BE2C (cell line): ENCODE measurements around the gene HLF.

Experiments
- DNase-seq: peaks from one replicate; pipeline ENCODE4 v3.0.0-alpha.2; 2020
- H3K27me3 ChIP-seq: fragments of 250-450 bp; sonication (Bioruptor Pico); 2 replicates; pipeline ENCODE4 v1.5.1; 2020; ENCODE audit warnings: mild to moderate bottlenecking
- H3K36me3 ChIP-seq: fragments of 250-450 bp; sonication (Bioruptor Pico); 2 replicates; pipeline ENCODE4 v1.5.1; 2020; ENCODE audit warnings: mild to moderate bottlenecking
- H3K4me1 ChIP-seq: fragments of 250-450 bp; sonication (Bioruptor Pico); 2 replicates; pipeline ENCODE4 v1.5.1; 2020
- H3K4me3 ChIP-seq: 2 replicates; pipeline ENCODE4 v1.5.1; 2011; ENCODE audit warnings: low read depth, low read length
- H3K9me3 ChIP-seq: fragments of 250-450 bp; sonication (Bioruptor Pico); 2 replicates; pipeline ENCODE4 v1.5.1; 2020
- TF ChIP-seq, protein P1 (sequence below): IDR thresholded peaks from 2 replicates; pipeline ENCODE4 v1.5.1; 2012; ENCODE audit warnings: mild to moderate bottlenecking, low read depth, low read length

The HLF gene

DNA sequence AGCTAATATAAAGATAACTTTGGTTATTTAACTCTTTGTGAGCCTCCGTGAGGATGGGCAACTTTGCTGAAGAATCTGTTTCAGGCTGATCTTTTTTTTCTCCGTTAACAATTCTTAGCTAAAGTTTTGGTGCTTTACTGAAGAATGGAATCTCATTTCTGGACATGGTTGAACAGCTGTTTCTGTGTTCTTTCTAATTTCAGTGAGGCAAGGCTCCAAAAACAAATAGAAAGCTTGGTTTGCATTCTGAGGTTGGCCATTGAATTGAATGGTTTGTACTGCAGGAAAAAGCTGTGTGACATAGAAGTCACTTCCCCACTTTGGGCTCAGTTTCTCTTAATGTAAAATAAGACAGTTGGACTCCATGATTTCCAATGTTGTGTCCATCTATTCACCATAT is 22.3 kb upstream of the HLF start:
- H3K27me3 ChIP-seq = peaks cover 5% of the 10 kb centered on the region; the same call in 1 of the 2 replicates
- no peak for DNase-seq
- TF ChIP-seq, protein P1, sequence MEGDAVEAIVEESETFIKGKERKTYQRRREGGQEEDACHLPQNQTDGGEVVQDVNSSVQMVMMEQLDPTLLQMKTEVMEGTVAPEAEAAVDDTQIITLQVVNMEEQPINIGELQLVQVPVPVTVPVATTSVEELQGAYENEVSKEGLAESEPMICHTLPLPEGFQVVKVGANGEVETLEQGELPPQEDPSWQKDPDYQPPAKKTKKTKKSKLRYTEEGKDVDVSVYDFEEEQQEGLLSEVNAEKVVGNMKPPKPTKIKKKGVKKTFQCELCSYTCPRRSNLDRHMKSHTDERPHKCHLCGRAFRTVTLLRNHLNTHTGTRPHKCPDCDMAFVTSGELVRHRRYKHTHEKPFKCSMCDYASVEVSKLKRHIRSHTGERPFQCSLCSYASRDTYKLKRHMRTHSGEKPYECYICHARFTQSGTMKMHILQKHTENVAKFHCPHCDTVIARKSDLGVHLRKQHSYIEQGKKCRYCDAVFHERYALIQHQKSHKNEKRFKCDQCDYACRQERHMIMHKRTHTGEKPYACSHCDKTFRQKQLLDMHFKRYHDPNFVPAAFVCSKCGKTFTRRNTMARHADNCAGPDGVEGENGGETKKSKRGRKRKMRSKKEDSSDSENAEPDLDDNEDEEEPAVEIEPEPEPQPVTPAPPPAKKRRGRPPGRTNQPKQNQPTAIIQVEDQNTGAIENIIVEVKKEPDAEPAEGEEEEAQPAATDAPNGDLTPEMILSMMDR = no peak
- H3K9me3 ChIP-seq = no peaks in the 10 kb centered on the region
- no peaks in the 10 kb centered on the region for H3K36me3 ChIP-seq
- H3K4me3 ChIP-seq = no peak overlapping the region
- no peaks in the 10 kb centered on the region for H3K4me1 ChIP-seq

DNA sequence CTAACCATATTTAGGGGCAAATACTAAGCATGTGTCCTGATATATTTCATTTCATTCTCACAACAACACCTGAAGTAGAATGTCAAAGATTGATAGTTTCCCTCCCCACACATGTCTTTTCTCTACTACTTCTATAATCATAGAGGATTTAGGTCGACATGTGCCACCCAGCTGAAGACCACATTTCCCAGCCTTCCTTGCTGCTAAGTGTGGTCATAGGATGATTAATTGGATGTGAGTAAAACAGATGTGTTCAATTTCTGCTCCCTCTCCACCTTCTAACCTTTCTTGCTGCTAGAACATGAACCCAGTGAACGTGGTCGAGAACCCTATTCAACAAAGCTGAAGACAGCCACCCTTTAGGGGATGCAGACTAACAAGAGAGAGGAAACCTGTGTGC is 18.8 kb upstream of the HLF start:
- TF ChIP-seq, protein P1 = no peak
- DNase-seq = no peak
- Histone ChIP-seq H3K36me3 (no peaks in the 10 kb centered on the region), H3K4me1 (no peaks in the 10 kb centered on the region), H3K9me3 (no peaks in the 10 kb centered on the region), H3K4me3 (no peak overlapping the region), H3K27me3 (peaks cover 5% of the 10 kb centered on the region; the same call in 1 of the 2 replicates)

DNA sequence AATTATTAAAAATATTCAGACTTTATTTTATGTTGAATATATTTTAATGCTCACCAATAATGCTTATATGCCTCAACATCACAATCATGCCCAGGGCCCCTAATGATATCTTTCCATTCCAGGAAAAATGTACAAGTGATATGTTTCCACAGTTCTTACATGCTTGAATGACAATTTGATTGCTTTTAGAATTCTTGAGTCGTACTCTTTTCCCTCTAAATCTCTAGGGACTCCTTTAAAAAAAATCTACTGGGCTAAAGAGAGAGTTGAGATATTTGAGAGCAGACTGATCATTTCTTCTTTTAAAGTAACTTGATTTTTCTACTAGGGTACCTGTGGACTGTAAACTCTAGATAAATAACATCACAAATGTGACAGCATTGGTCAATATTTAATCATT is 18.2 kb upstream of the HLF start:
- TF ChIP-seq, protein P1 = no peak
- H3K4me1 ChIP-seq = no peaks in the 10 kb centered on the region
- no peaks in the 10 kb centered on the region for H3K36me3 ChIP-seq
- peaks cover 5% of the 10 kb centered on the region; the same call in 1 of the 2 replicates for H3K27me3 ChIP-seq
- no peak overlapping the region for H3K4me3 ChIP-seq
- no peak for DNase-seq
- no peaks in the 10 kb centered on the region for H3K9me3 ChIP-seq

DNA sequence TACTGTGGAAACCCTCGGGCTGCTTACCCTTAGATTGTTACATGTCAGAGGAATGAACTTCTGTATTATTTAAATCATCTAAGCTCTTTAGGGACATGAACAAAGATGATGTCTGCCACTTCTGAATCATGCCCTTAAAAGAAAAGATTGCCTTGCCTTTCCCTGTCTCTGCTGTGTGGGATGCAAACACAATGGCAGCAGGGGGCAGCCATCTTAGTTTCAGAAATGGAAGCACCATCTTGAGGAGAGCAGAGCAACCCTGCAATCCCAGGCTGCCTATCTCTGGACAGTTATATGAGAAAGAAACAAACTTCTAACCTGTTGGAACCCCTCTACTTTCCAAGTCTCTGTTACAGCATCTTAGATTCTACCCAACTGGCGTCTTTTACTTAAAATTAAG is 16.7 kb upstream of the HLF start:
- H3K4me3 ChIP-seq = no peak overlapping the region
- DNase-seq = no peak
- H3K9me3 ChIP-seq = no peaks in the 10 kb centered on the region
- H3K27me3 ChIP-seq = peaks cover 5% of the 10 kb centered on the region; the same call in 1 of the 2 replicates
- H3K36me3 ChIP-seq = no peaks in the 10 kb centered on the region
- no peaks in the 10 kb centered on the region for H3K4me1 ChIP-seq
- TF ChIP-seq, protein P1 = no peak

DNA sequence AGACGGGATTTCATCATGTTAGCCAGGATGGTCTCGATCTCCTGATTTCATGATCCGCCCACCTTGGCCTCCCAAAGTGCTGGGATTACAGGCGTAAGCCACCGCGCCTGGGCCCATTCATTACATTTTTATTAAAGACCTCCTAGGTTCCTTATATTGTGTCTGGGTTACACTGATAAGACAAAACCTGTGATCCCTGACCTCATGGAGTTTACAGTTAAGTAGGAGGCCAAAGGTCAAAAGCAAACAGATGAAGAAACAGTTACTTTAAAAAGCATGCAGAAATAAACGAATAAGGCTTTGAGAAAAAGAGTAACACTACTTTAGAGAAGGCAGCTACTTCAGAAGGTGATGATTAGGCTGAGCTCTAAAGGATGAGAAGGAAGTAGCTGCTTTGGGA is 14.9 kb upstream of the HLF start:
- H3K4me1 ChIP-seq = no peaks in the 10 kb centered on the region
- H3K9me3 ChIP-seq = no peaks in the 10 kb centered on the region
- peaks cover 6% of the 10 kb centered on the region; the same call in 1 of the 2 replicates for H3K27me3 ChIP-seq
- no peaks in the 10 kb centered on the region for H3K36me3 ChIP-seq
- TF ChIP-seq, protein P1 = no peak
- no peak overlapping the region for H3K4me3 ChIP-seq
- no peak for DNase-seq

DNA sequence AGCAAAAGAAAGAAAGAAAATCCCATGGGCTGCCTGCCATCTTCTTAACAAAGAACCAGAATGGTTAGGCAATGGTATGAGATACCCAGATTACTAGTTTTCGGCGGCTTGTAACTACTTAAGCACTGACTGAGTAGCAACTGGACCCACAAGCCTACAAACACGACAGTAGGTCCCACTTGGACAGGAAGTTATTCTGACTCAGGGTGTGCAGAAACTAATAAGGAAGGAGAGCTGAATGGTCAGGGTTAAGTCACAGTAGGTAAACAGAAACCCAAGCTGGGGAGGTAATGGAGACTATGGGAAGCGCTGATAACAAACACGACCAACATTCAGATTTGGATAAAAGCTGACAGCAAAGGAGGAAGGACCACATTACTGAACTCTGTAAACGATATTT is 10.4 kb upstream of the HLF start:
- no peaks in the 10 kb centered on the region for H3K36me3 ChIP-seq
- H3K9me3 ChIP-seq = no peaks in the 10 kb centered on the region
- no peak for DNase-seq
- no peak overlapping the region for H3K4me3 ChIP-seq
- no peaks in the 10 kb centered on the region for H3K4me1 ChIP-seq
- TF ChIP-seq, protein P1 = no peak
- peaks cover 4% of the 10 kb centered on the region; the same call in 1 of the 2 replicates for H3K27me3 ChIP-seq
